ENCODE data around the gene BICC1. TPM values are rescaled to one million over a fixed set of nuclear protein-coding genes. Genes with fewer than 3 reads are reported as not detected.

Gene BICC1
- total and polyA plus RNA-seq, 4 donors, result 0.82 to 6.1 (median 4.5) TPM

- no peaks in the 10 kb centered on the region for H3K27me3 ChIP-seq (ENCODE audit: control insufficient read depth in 4 of 4, insufficient read depth in 4 of 4, low read length in 3 of 4)
- no peak overlapping the region for H3K9ac ChIP-seq (ENCODE audit: low read depth in 1 of 2, low read length in 2 of 2)
- 98% methylated on average over 1 of the region's 1 CpG for WGBS
- no peak overlapping the region for H3K27ac ChIP-seq (ENCODE audit: low read depth in 1 of 2, low read length in 2 of 2)
- H3K4me3 ChIP-seq (ENCODE audit: low read depth in 1 of 3, low read length in 3 of 3), result no peak overlapping the region
- no peak for TF ChIP-seq REST (IDR thresholded peaks at IDR 0.05)
- no peak for TF ChIP-seq HNF4G (IDR thresholded peaks at IDR 0.05)
- no peak for TF ChIP-seq JUND (IDR thresholded peaks at IDR 0.05)
- no peak for TF ChIP-seq MAX (IDR thresholded peaks at IDR 0.05)
- no peak for TF ChIP-seq ATF3 (IDR thresholded peaks at IDR 0.05)
- no peak for TF ChIP-seq RXRA (IDR thresholded peaks at IDR 0.05)
- no peak for TF ChIP-seq FOXA2 (IDR thresholded peaks at IDR 0.05)
- TF ChIP-seq EGR1 (IDR thresholded peaks at IDR 0.05; ENCODE audit: low read depth in 2 of 2), result no peak
- TF ChIP-seq YY1 (IDR thresholded peaks at IDR 0.05), result no peak
- no peak for TF ChIP-seq HNF4A (conservative IDR thresholded peaks at IDR 0.05)
- TF ChIP-seq RAD21 (IDR thresholded peaks at IDR 0.05), result no peak
- no peak for TF ChIP-seq GABPA (IDR thresholded peaks at IDR 0.05 in 1 of 2, conservative IDR thresholded peaks at IDR 0.05 in 1 of 2)
- no peak for TF ChIP-seq NR2F2 (IDR thresholded peaks at IDR 0.05)
- TF ChIP-seq ZBTB33 (IDR thresholded peaks at IDR 0.05), result no peak
- TF ChIP-seq TAF1 (conservative IDR thresholded peaks at IDR 0.05), result no peak
- TF ChIP-seq SP1 (IDR thresholded peaks at IDR 0.05), result no peak
- no peak for TF ChIP-seq FOXA1 (IDR thresholded peaks at IDR 0.05)
- TF ChIP-seq CTCF (IDR thresholded peaks at IDR 0.05; ENCODE audit: low read depth, low read length, missing input control), result no peak
- H3K9me3 ChIP-seq (ENCODE audit: control insufficient read depth in 4 of 4, low read length in 3 of 4), result no peaks in the 10 kb centered on the region
- H3K4me1 ChIP-seq (ENCODE audit: control insufficient read depth in 4 of 4, insufficient read depth in 4 of 4, low read length in 3 of 4), result peaks cover 0 to 3% (median under 1%) of the 10 kb centered on the region in 4 donors
- DNase-seq (ENCODE audit: low spot score), result no peak
- H3K36me3 ChIP-seq (ENCODE audit: control insufficient read depth in 4 of 4, insufficient read depth in 3 of 4, low read depth in 1 of 4, low read length in 3 of 4), result no peaks in the 10 kb centered on the region
Observed at GRCh38 chr10:58742141-58742540, 229.5 kb downstream of the BICC1 start.

Measured in liver (tissue), 9 donors.